Activated CD8-positive, alpha-beta memory T cell treated with anti-CD3 and anti-CD28 coated beads, Interleukin-2, amount 50 U/mL, for 1 hour (primary cell): ENCODE data around the gene KLHL30.

ENCODE experiments used
- DNase-seq: peaks from one replicate; pipeline ENCODE4 v3.0.0-alpha.2; 2020; ENCODE audit errors: extremely low read depth

The KLHL30 gene

GRCh38 chr2:238187618-238188548 is 49.4 kb downstream of the KLHL30 start:
- no peak for DNase-seq

GRCh38 chr2:238190445-238190844 is 52.0 kb downstream of the KLHL30 start:
- DNase-seq, result no peak
